Measurements from ENCODE around the gene NR6A1.
"Not testable (repeated sequence)": the region's sequence is repeated elsewhere in the genome, so short reads cannot be mapped to it uniquely, and the experiment has no call there.

Gene NR6A1

GRCh38 chr9:124759327-124759726 lies 11.8 kb downstream of the NR6A1 start:
- DNase-seq (ENCODE audit: low spot score), result no peak

GRCh38 chr9:124758691-124759090 lies 12.4 kb downstream of the NR6A1 start:
- DNase-seq (ENCODE audit: low spot score), result no peak

- DNase-seq (ENCODE audit: low spot score), result peak; percentile 51
These were observed 13.1 kb downstream of the NR6A1 start for GRCh38 chr9:124758061-124758460.

GRCh38 chr9:124757616-124758015 lies 13.5 kb downstream of the NR6A1 start:
- DNase-seq (ENCODE audit: low spot score), result no peak

- DNase-seq (ENCODE audit: low spot score), result no peak
These were observed 15.1 kb downstream of the NR6A1 start for GRCh38 chr9:124756011-124756410.

- DNase-seq (ENCODE audit: low spot score), result no peak
These were observed 16.1 kb downstream of the NR6A1 start for GRCh38 chr9:124755061-124755460.

GRCh38 chr9:124754289-124754688 lies 16.8 kb downstream of the NR6A1 start:
- no peak for DNase-seq (ENCODE audit: low spot score)

GRCh38 chr9:124752967-124753366 lies 18.1 kb downstream of the NR6A1 start:
- DNase-seq (ENCODE audit: low spot score), result no peak

GRCh38 chr9:124749781-124750180 lies 21.3 kb downstream of the NR6A1 start:
- no peak for DNase-seq (ENCODE audit: low spot score)

GRCh38 chr9:124749284-124749683 lies 21.8 kb downstream of the NR6A1 start:
- no peak for DNase-seq (ENCODE audit: low spot score)

- DNase-seq (ENCODE audit: low spot score), result no peak
These were observed 24.0 kb downstream of the NR6A1 start for GRCh38 chr9:124747065-124747464.

- DNase-seq (ENCODE audit: low spot score), result no peak
These were observed 27.3 kb downstream of the NR6A1 start for GRCh38 chr9:124743686-124744348.

GRCh38 chr9:124742940-124743339 lies 28.2 kb downstream of the NR6A1 start:
- no peak for DNase-seq (ENCODE audit: low spot score)

GRCh38 chr9:124741662-124742061 lies 29.4 kb downstream of the NR6A1 start:
- DNase-seq (ENCODE audit: low spot score), result no peak

GRCh38 chr9:124741149-124741548 lies 30.0 kb downstream of the NR6A1 start:
- DNase-seq (ENCODE audit: low spot score), result no peak

GRCh38 chr9:124739360-124739759 lies 31.8 kb downstream of the NR6A1 start:
- no peak for DNase-seq (ENCODE audit: low spot score)

GRCh38 chr9:124738075-124738474 lies 33.0 kb downstream of the NR6A1 start:
- DNase-seq (ENCODE audit: low spot score), result not testable (repeated sequence)

- DNase-seq (ENCODE audit: low spot score), result no peak
These were observed 36.0 kb downstream of the NR6A1 start for GRCh38 chr9:124735121-124735520.

- DNase-seq (ENCODE audit: low spot score), result not testable (repeated sequence)
These were observed 36.4 kb downstream of the NR6A1 start for GRCh38 chr9:124734741-124735083.

GRCh38 chr9:124733964-124734740 lies 37.0 kb downstream of the NR6A1 start:
- no peak for DNase-seq (ENCODE audit: low spot score)

- DNase-seq (ENCODE audit: low spot score), result no peak
These were observed 40.3 kb downstream of the NR6A1 start for GRCh38 chr9:124730772-124731171.

- DNase-seq (ENCODE audit: low spot score), result no peak
These were observed 44.2 kb downstream of the NR6A1 start for GRCh38 chr9:124726886-124727285.

GRCh38 chr9:124725068-124725452 lies 46.1 kb downstream of the NR6A1 start:
- DNase-seq (ENCODE audit: low spot score), result no peak
